Measurements from ENCODE around the gene EMX2.

Gene EMX2

GRCh38 chr10:117543225-117544003, 868 bp downstream of the EMX2 start:
- in situ Hi-C loops (cut with MboI; ENCODE audit: low sequenced_read_pairs): no loop called here

- in situ Hi-C loops (cut with MboI; ENCODE audit: low sequenced_read_pairs): no loop called here
Observed at GRCh38 chr10:117544004-117544701, 1.6 kb downstream of the EMX2 start.

GRCh38 chr10:117544711-117545140, 2.2 kb downstream of the EMX2 start:
- in situ Hi-C loops (cut with MboI; ENCODE audit: low sequenced_read_pairs): no loop called here

DNA sequence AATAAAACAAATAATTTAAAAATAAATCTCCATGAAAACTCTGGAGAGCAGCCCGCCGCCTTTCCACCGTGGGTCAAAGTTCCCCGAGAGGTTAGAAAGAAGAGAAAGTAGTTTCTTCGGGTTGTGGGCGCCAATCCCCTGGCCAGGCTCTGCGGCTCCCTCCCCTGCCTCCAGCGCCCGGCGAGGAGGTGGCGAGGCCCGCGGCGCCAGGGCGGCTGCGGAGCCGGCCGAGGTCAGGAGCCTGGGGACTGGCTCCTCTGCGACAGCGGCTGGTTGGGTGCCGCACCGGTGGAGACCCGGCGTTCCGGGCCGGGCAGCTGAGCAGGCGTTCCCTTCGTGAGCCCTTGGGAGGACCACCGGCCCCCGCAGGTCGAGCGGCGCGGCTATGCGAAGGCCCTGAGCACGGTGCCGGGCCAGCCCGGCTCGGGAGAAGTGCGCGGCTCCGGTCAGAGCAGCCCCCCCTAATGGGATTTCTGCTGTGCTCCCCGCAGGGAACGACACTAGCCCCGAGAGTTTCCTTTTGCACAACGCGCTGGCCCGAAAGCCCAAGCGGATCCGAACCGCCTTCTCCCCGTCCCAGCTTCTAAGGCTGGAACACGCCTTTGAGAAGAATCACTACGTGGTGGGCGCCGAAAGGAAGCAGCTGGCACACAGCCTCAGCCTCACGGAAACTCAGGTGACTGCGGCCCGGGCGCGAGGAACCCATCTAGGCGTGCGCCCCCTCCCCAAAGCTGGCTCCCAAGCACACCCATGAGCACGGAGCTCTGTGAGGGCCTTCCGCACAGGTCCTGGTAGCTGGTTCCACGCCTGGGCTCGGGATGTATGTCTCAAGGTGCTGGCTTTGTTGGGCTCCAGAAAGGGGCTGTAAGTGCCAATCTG, 2.8 kb downstream of the EMX2 start:
- in situ Hi-C loops (cut with MboI; ENCODE audit: low sequenced_read_pairs): no loop called here

DNA sequence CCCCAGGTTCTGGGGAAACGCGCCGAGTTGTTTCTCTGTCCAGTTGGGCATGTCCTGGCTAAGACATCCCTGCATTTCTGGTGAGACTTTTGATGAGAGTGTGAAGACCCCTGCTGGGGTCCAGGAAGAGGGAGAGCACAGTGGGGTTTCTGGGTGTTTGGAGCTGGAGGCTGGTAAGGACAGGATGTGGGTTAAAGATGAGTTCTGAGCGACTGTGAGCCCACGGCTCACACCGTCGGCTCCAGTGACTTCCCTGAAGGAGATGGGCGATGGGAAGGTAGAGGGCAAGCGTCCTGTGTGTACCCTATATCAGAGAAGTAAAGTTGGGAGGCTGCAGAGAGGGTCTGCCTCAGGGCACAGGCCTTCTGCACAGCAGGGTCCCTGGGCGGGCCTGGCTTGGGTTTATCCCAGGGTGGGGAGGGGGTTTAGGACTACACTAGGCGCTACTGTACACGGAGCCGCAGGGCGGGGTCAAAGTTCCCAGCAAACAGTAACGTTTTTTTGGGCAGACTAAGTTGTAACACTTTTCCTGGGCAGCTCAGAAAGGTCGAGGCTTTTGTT, 3.6 kb downstream of the EMX2 start:
- in situ Hi-C loops (cut with MboI; ENCODE audit: low sequenced_read_pairs): no loop called here

DNA sequence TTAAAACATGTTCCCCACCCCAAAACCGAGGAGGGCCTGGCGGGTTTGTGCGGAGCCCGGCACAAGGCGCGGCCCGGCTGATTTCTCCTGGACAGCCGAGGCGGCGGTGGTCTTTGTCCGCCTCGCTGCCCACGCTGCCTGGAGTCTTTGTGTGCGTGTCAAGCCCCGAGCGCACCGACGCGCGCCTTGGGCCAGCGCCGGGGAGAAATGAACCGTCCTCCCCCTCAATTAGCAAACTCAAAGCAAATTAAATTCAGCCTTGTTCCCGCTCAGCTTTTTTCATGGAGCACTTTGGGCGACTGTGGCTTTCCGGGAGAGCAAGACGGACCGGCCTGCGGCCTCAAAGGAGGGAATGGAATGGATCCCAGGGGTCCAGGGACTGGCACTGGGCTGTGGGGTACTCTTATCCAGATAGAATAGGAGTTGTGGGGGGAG, 4.1 kb downstream of the EMX2 start:
- in situ Hi-C loops (cut with MboI; ENCODE audit: low sequenced_read_pairs): no loop called here

GRCh38 chr10:117547016-117547715, 4.6 kb downstream of the EMX2 start:
- in situ Hi-C loops (cut with MboI; ENCODE audit: low sequenced_read_pairs): no loop called here

- in situ Hi-C loops (cut with MboI; ENCODE audit: low sequenced_read_pairs): no loop called here
Observed at GRCh38 chr10:117547716-117548668, 5.4 kb downstream of the EMX2 start.

- in situ Hi-C loops (cut with MboI; ENCODE audit: low sequenced_read_pairs): no loop called here
Observed at GRCh38 chr10:117549100-117549585, 6.6 kb downstream of the EMX2 start.

- in situ Hi-C loops (cut with MboI; ENCODE audit: low sequenced_read_pairs): no loop called here
Observed at GRCh38 chr10:117550076-117550475, 7.5 kb downstream of the EMX2 start.

DNA sequence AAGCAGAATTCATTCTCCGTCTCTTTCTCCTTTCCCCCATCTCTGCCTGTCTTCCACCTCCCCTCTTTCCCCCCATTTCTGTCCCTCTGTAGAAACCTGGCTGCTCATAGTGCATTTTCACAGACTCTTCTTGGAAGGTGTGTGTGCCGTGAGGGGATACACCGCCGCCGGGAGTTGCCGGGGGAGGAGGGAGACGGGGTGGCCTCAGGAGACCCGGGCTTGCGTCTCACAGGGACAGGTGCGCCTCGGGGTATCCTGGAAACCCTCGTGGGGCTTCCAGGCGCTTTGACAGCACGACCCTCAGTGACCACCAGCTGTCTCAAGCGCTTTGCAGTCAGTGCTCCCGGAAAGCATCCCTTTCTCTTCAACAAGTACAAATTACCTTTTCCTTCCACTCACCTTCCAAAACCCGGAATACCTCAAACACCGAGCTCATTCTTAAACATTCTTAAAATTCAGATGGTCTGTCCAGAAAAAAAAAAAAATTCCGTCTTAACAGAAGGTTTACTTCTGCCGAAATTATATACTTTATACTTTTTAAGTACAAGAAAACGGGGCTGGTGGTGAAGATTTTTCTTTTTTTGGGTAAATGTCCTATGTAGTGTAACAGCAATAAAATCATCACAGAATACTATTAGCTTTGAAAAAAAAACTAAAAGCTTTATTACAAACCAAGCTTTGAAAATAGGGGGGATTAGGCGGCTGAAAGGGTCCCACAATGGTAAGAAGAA, 8.2 kb downstream of the EMX2 start:
- in situ Hi-C loops (cut with MboI; ENCODE audit: low sequenced_read_pairs): no loop called here

DNA sequence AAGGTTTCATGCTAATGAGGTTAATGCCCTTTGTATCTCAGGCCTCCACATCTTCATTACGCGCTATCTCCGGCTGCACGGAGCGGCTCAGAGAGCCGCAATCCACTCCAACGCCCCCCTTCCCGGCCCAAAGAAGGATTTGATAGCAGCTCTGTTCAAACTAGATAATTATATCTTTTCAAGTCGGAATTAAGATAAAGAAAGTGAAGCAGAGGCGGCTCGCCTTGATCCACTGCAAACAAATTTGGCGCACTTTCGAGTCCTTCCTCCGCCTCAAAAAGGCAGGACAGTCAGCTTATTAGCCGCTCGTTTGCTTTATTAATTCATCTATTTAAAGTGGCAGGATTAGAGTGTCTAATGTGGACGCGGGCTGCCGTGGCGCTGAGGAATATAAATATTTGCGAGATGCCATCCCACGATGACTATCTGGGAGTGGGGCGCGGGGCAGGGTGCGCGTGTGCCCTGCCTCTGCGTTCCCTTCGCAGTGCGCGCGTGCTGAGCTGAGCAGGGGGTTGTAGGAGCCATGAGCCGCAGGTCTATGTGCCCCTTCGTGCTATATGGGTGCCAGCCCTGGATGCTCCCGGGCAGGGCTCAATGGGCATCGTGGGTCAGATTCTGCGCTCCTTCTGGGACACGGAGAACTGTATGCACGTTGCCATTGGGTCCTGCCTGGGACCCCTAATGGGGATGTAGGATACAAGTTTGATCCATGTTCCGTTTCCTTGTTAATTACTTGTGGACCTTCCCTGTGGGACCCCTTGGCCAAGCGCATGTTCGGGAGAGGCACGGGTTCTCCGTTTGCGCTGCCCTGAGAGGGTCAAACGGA, 9.0 kb downstream of the EMX2 start:
- in situ Hi-C loops (cut with MboI; ENCODE audit: low sequenced_read_pairs): no loop called here

GRCh38 chr10:117552156-117552631, 9.6 kb downstream of the EMX2 start:
- in situ Hi-C loops (cut with MboI; ENCODE audit: low sequenced_read_pairs): no loop called here

GRCh38 chr10:117552701-117553141, 10.2 kb downstream of the EMX2 start:
- in situ Hi-C loops (cut with MboI; ENCODE audit: low sequenced_read_pairs): no loop called here

GRCh38 chr10:117553142-117553814, 10.7 kb downstream of the EMX2 start:
- in situ Hi-C loops (cut with MboI; ENCODE audit: low sequenced_read_pairs): no loop called here

- in situ Hi-C loops (cut with MboI; ENCODE audit: low sequenced_read_pairs): no loop called here
Observed at GRCh38 chr10:117553815-117554172, 11.2 kb downstream of the EMX2 start.

GRCh38 chr10:117554241-117554814, 11.8 kb downstream of the EMX2 start:
- in situ Hi-C loops (cut with MboI; ENCODE audit: low sequenced_read_pairs): no loop called here

Data from HL-60/S4 treated with retinoic acid at 250 ng/mL for 4 days and 3 days (cell line).